Pulmonary artery endothelial cell (primary cell): ENCODE results near the gene SKOR1. TPM values are rescaled to one million over a fixed set of nuclear protein-coding genes. Genes with fewer than 3 reads are reported as not detected.

ENCODE experiments used
- DNase-seq: peaks from one replicate; pipeline ENCODE4 v3.0.0-alpha.2; 2011; ENCODE audit warnings: low read depth, low spot score
- total RNA-seq: library from RNA; depleted of rRNA; stranded (reverse); fragments of >200 nt; gene quantifications from 2 replicates; pipeline ENCODE4 v1.2.3, GENCODE V29; 2014

SKOR1 gene
- total RNA-seq, 1 donor from 2014 or later = 0.07 TPM

- DNase-seq = no peak
Measured at GRCh38 chr15:67852418-67852817, 27.1 kb downstream of the SKOR1 start.

- no peak for DNase-seq
Measured at GRCh38 chr15:67853454-67853853, 28.1 kb downstream of the SKOR1 start.

- DNase-seq = no peak
Measured at GRCh38 chr15:67854358-67854757, 29.0 kb downstream of the SKOR1 start.

- DNase-seq = no peak
Measured at GRCh38 chr15:67855842-67856241, 30.5 kb downstream of the SKOR1 start.

GRCh38 chr15:67857220-67857619 lies 31.9 kb downstream of the SKOR1 start:
- DNase-seq = no peak

- no peak for DNase-seq
Measured at GRCh38 chr15:67859331-67859946, 34.1 kb downstream of the SKOR1 start.

- DNase-seq = no peak
Measured at GRCh38 chr15:67861983-67862382, 36.7 kb downstream of the SKOR1 start.

GRCh38 chr15:67862750-67863441 lies 37.6 kb downstream of the SKOR1 start:
- DNase-seq = no peak

- DNase-seq = no peak
Measured at GRCh38 chr15:67863442-67863987, 38.2 kb downstream of the SKOR1 start.

- DNase-seq = no peak
Measured at GRCh38 chr15:67865331-67865730, 40.0 kb downstream of the SKOR1 start.

GRCh38 chr15:67865766-67866165 lies 40.5 kb downstream of the SKOR1 start:
- DNase-seq = no peak

- no peak for DNase-seq
Measured at GRCh38 chr15:67869701-67870100, 44.4 kb downstream of the SKOR1 start.

- no peak for DNase-seq
Measured at GRCh38 chr15:67870868-67871408, 45.6 kb downstream of the SKOR1 start.

- no peak for DNase-seq
Measured at GRCh38 chr15:67873777-67874176, 48.5 kb downstream of the SKOR1 start.

- no peak for DNase-seq
Measured at GRCh38 chr15:67878712-67879206, 53.5 kb downstream of the SKOR1 start.

GRCh38 chr15:67879440-67880129 lies 54.3 kb downstream of the SKOR1 start:
- no peak for DNase-seq

GRCh38 chr15:67880651-67881182 lies 55.4 kb downstream of the SKOR1 start:
- no peak for DNase-seq

- no peak for DNase-seq
Measured at GRCh38 chr15:67882487-67883233, 57.4 kb downstream of the SKOR1 start.

GRCh38 chr15:67883234-67883773 lies 58.0 kb downstream of the SKOR1 start:
- no peak for DNase-seq

GRCh38 chr15:67884009-67884408 lies 58.7 kb downstream of the SKOR1 start:
- no peak for DNase-seq
